ENCODE measurements around the gene RPL26.

The RPL26 gene
- 72.3 to 104 reads per million in 2 experiments for total RNA-seq

- DNase-seq (ENCODE audit: low read depth): peak; percentile 93
Observed at GRCh38 chr17:8383143-8383822, at the start of gene RPL26. TSS of gene RPL26 (minus strand) at chr17:8383193. CDS start at chr17:8382310, 883 bp downstream.

- DNase-seq (ENCODE audit: low read depth): no peak
Observed at GRCh38 chr17:8430966-8431365, 48.0 kb upstream of the RPL26 start.

- DNase-seq (ENCODE audit: low read depth): no peak
Observed at GRCh38 chr17:8426802-8427201, 43.8 kb upstream of the RPL26 start.

GRCh38 chr17:8426094-8426720 is 43.2 kb upstream of the RPL26 start:
- no peak for DNase-seq (ENCODE audit: low read depth)

- DNase-seq (ENCODE audit: low read depth): no peak
Observed at GRCh38 chr17:8421571-8421970, 38.6 kb upstream of the RPL26 start.

GRCh38 chr17:8420041-8420934 is 37.3 kb upstream of the RPL26 start:
- DNase-seq (ENCODE audit: low read depth): no peak

- no peak for DNase-seq (ENCODE audit: low read depth)
Observed at GRCh38 chr17:8419305-8419704, 36.3 kb upstream of the RPL26 start.

GRCh38 chr17:8418471-8418870 is 35.5 kb upstream of the RPL26 start:
- no peak for DNase-seq (ENCODE audit: low read depth)

- DNase-seq (ENCODE audit: low read depth): no peak
Observed at GRCh38 chr17:8417806-8418205, 34.8 kb upstream of the RPL26 start.

GRCh38 chr17:8413938-8414337 is 30.9 kb upstream of the RPL26 start:
- DNase-seq (ENCODE audit: low read depth): no peak

- DNase-seq (ENCODE audit: low read depth): no peak
Observed at GRCh38 chr17:8413328-8413727, 30.3 kb upstream of the RPL26 start.

GRCh38 chr17:8412089-8412488 is 29.1 kb upstream of the RPL26 start:
- DNase-seq (ENCODE audit: low read depth): no peak

GRCh38 chr17:8410883-8411238 is 27.9 kb upstream of the RPL26 start:
- DNase-seq (ENCODE audit: low read depth): no peak

GRCh38 chr17:8409966-8410882 is 27.2 kb upstream of the RPL26 start:
- DNase-seq (ENCODE audit: low read depth): peak; percentile 73

- no peak for DNase-seq (ENCODE audit: low read depth)
Observed at GRCh38 chr17:8408371-8408770, 25.4 kb upstream of the RPL26 start.

GRCh38 chr17:8406174-8406573 is 23.2 kb upstream of the RPL26 start:
- DNase-seq (ENCODE audit: low read depth): no peak

GRCh38 chr17:8405499-8406016 is 22.6 kb upstream of the RPL26 start:
- no peak for DNase-seq (ENCODE audit: low read depth)

- no peak for DNase-seq (ENCODE audit: low read depth)
Observed at GRCh38 chr17:8402921-8403536, 20.0 kb upstream of the RPL26 start.

GRCh38 chr17:8401107-8401506 is 18.1 kb upstream of the RPL26 start:
- DNase-seq (ENCODE audit: low read depth): no peak

GRCh38 chr17:8398980-8399379 is 16.0 kb upstream of the RPL26 start:
- no peak for DNase-seq (ENCODE audit: low read depth)

GRCh38 chr17:8397636-8398035 is 14.6 kb upstream of the RPL26 start, which contains the start of gene RNF222:
TSS of gene RNF222 (minus strand) at chr17:8397827. CDS start at chr17:8393461, 4,366 bp downstream.
- no peak for DNase-seq (ENCODE audit: low read depth)

Data from T follicular helper cell (primary cell).